HepG2 (cell line): ENCODE data around the gene RUNX3. TPM values are rescaled to one million over a fixed set of nuclear protein-coding genes. Genes with fewer than 3 reads are reported as not detected.

Experiments
- ATF1 ChIP-seq: IDR thresholded peaks from 2 replicates; pipeline ENCODE4 v1.6.1; 2016; ENCODE audit warnings: mild to moderate bottlenecking, control low read depth
- DZIP1 ChIP-seq: sonication (generic); formaldehyde crosslinking; IDR thresholded peaks from 2 replicates; pipeline ENCODE4 v1.5.0; 2020; ENCODE audit warnings: mild to moderate bottlenecking, missing genetic modification reagents
- E2F2 ChIP-seq: sonication (generic); formaldehyde crosslinking; IDR thresholded peaks from 2 replicates; pipeline ENCODE4 v1.4.0; 2020; ENCODE audit warnings: missing genetic modification reagents, borderline replicate concordance
- FOXP1 ChIP-seq, 2 experiments: fragments of 450-650 bp in 1 of 2; IDR thresholded peaks; 2 replicates each; pipeline ENCODE4 v1.6.1; 2017 to 2018; ENCODE audit warnings: antibody characterized with exemption in 1 of 2
- HDAC1 ChIP-seq: sonication (generic); formaldehyde crosslinking; IDR thresholded peaks from 2 replicates; pipeline ENCODE4 v1.5.1; 2020; ENCODE audit warnings: mild to moderate bottlenecking, missing genetic modification reagents
- HDAC2 ChIP-seq: sonication (generic); formaldehyde crosslinking; IDR thresholded peaks from 2 replicates; pipeline ENCODE4 v1.4.0; 2020; ENCODE audit warnings: missing genetic modification reagents
- HNF1B ChIP-seq: sonication (generic); formaldehyde crosslinking; IDR thresholded peaks from 2 replicates; pipeline ENCODE4 v1.5.1; 2020; ENCODE audit warnings: mild to moderate bottlenecking, moderate library complexity, missing genetic modification reagents
- KLF12 ChIP-seq: sonication (generic); formaldehyde crosslinking; IDR thresholded peaks from 2 replicates; pipeline ENCODE4 v1.4.0; 2020; ENCODE audit warnings: missing genetic modification reagents, borderline replicate concordance
- NCOA2 ChIP-seq: sonication (generic); formaldehyde crosslinking; IDR thresholded peaks from 2 replicates; pipeline ENCODE4 v1.8.0; 2022; ENCODE audit warnings: inconsistent platforms
- NR2F1 ChIP-seq, 2 experiments: fragments of 450-650 bp in 1 of 2; formaldehyde crosslinking in 1 of 2; IDR thresholded peaks; 2 replicates each; pipeline versions ENCODE4 v1.5.0 to v1.6.1; 2016 to 2020; ENCODE audit warnings: mild to moderate bottlenecking in 1 of 2, missing compliant biosample characterization in 1 of 2, missing genetic modification reagents in 1 of 2, moderate library complexity in 1 of 2
- NRL ChIP-seq: sonication (generic); formaldehyde crosslinking; IDR thresholded peaks from 2 replicates; pipeline ENCODE4 v1.5.0; 2020; ENCODE audit warnings: missing genetic modification reagents, mild to moderate bottlenecking, moderate library complexity, borderline replicate concordance
- POGZ ChIP-seq: sonication (generic); formaldehyde crosslinking; IDR thresholded peaks from 2 replicates; pipeline ENCODE4 v1.4.0; 2020; ENCODE audit warnings: mild to moderate bottlenecking, missing genetic modification reagents
- SMAD9 ChIP-seq: sonication (generic); formaldehyde crosslinking; IDR thresholded peaks from 2 replicates; pipeline ENCODE4 v1.5.1; 2020; ENCODE audit warnings: mild to moderate bottlenecking, missing genetic modification reagents
- SOX6 ChIP-seq, 2 experiments: fragments of 450-650 bp in 1 of 2; sonication (generic) in 1 of 2; formaldehyde crosslinking in 1 of 2; IDR thresholded peaks; 2 replicates each; pipeline versions ENCODE4 v1.4.0 to v1.6.1; 2017 to 2020; ENCODE audit warnings: antibody characterized with exemption in 1 of 2, mild to moderate bottlenecking in 1 of 2, missing genetic modification reagents in 1 of 2
- SP2 ChIP-seq: sonication (generic); formaldehyde crosslinking; IDR thresholded peaks from 2 replicates; pipeline ENCODE4 v1.5.1; 2020; ENCODE audit warnings: mild to moderate bottlenecking, missing genetic modification reagents
- TFE3 ChIP-seq: IDR thresholded peaks from 2 replicates; pipeline ENCODE4 v1.6.1; 2016
- TRIM24 ChIP-seq: sonication (generic); formaldehyde crosslinking; IDR thresholded peaks from 2 replicates; pipeline ENCODE4 v1.8.0; 2022; ENCODE audit warnings: mild to moderate bottlenecking, missing genetic modification reagents
- U2AF1 ChIP-seq: fragments of 200-400 bp; formaldehyde crosslinking; optimal IDR thresholded peaks from 2 replicates; pipeline ENCODE3; 2017; ENCODE audit warnings: mild to moderate bottlenecking, low read depth, low read length
- ZBTB7A ChIP-seq: sonication (generic); formaldehyde crosslinking; IDR thresholded peaks from 2 replicates; pipeline ENCODE4 v1.8.0; 2022; ENCODE audit warnings: mild to moderate bottlenecking, missing genetic modification reagents
- ZNF30 ChIP-seq: sonication (generic); formaldehyde crosslinking; IDR thresholded peaks from 2 replicates; pipeline ENCODE4 v1.5.0; 2020; ENCODE audit warnings: mild to moderate bottlenecking, missing genetic modification reagents
- ZNF335 ChIP-seq: sonication (generic); formaldehyde crosslinking; IDR thresholded peaks from 2 replicates; pipeline ENCODE4 v1.4.0; 2020; ENCODE audit warnings: missing genetic modification reagents
- ZNF629 ChIP-seq: sonication (generic); formaldehyde crosslinking; conservative IDR thresholded peaks from 2 replicates; pipeline ENCODE4 v1.5.0; 2020; ENCODE audit warnings: missing genetic modification reagents
- polyA plus RNA-seq, 8 experiments: library from polyadenylated mRNA; depleted of rRNA in 3 of 8; stranded (reverse) in 7 of 8; unstranded in 1 of 8; fragments of >200 nt; fragmentation: Illumina TruSeq in 4 of 8; extraction: Trizol in 4 of 8; gene quantifications; 2 replicates each; pipeline versions ENCODE4 v1.2.1 to v1.2.3, GENCODE V29; 2011 to 2016; ENCODE audit warnings: low read depth in 4 of 8, missing spikeins in 1 of 8, mixed read lengths in 1 of 8; ENCODE audit not compliant: insufficient read depth in 1 of 8
- total RNA-seq, 5 experiments: library from RNA; depleted of rRNA; stranded (reverse); fragments of >200 nt; fragmentation: Illumina TruSeq; extraction: Trizol; gene quantifications; 2 replicates each; pipeline ENCODE4 v1.2.3, GENCODE V29; 2016; ENCODE audit warnings: low read depth in 1 of 5

Gene RUNX3
- total and polyA plus RNA-seq, 2 of the 13 experiments (the other 11 are each of a cell fraction or from before 2014, with no cell fraction given), result 0.04 to 0.22 TPM

GRCh38 chr1:24946861-24947658, 17.0 kb upstream of the RUNX3 start (continued):
- TF ChIP-seq DZIP1 (CRISPR knock-in tag) (no peak), SP2 (CRISPR knock-in tag) (no peak), KLF12 (no peak), SMAD9 (CRISPR knock-in tag) (no peak), HNF1B (peak; percentile 95), NR2F1 (CRISPR knock-in tag; IDR thresholded peaks at IDR 0.05) (no peak), HDAC2 (CRISPR knock-in tag) (no peak), ZNF335 (CRISPR knock-in tag) (no peak), TRIM24 (CRISPR knock-in tag) (no peak), POGZ (CRISPR knock-in tag) (no peak), TFE3 (CRISPR knock-in tag) (peak; percentile 49; the same call in 1 of the 2 replicates), U2AF1 (no peak), ATF1 (CRISPR knock-in tag) (no peak), SOX6 (IDR thresholded peaks at IDR 0.05) (no peak), SOX6 (CRISPR knock-in tag; IDR thresholded peaks at IDR 0.05) (0 out of 2 replicates have a peak, but pooled peaks have one; percentile 19), ZNF629 (CRISPR knock-in tag) (peak; percentile 99), ZBTB7A (CRISPR knock-in tag) (peak; percentile 84; the same call in 1 of the 2 replicates), NCOA2 (CRISPR knock-in tag) (no peak), FOXP1 (IDR thresholded peaks at IDR 0.05) (no peak), FOXP1 (CRISPR knock-in tag; IDR thresholded peaks at IDR 0.05) (no peak), ZNF30 (CRISPR knock-in tag) (no peak), NRL (CRISPR knock-in tag) (peak; percentile 47; the same call in 1 of the 2 replicates), HDAC1 (no peak; the same call in 1 of the 2 replicates), E2F2 (CRISPR knock-in tag) (no peak)
